NCI-H2227 (cell line): ENCODE measurements around the gene RASSF1.
A peak's percentile ranks its signal among the peaks of the same experiment; 100 is the strongest.
"Not testable (repeated sequence)": the region's sequence is repeated elsewhere in the genome, so short reads cannot be mapped to it uniquely, and the experiment has no call there.

Source experiments
- DNase-seq: peaks from one replicate; lab custom pipeline; 2025; ENCODE audit not compliant: unreplicated experiment; lab: John Stamatoyannopoulos, UW

Gene RASSF1

DNA sequence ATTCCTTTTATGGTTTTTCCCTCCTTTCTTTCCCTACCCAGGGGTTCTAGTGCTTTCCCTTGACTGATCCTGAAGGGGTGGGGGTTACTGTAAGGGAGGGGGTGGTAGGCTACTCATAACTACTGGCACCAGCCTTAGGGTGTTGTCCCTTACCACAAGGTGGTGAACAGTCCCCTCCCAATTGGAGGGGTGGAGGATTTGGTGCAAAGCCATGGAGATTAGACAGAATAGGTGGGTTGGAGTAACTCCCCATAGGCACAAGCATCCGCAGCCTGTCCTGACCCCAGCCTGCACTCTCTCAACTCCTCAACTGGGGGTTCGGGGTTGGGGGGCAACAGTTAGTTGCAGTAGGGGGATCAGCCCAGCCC lies 15.5 kb downstream of the RASSF1 start:
- DNase-seq, result no peak

DNA sequence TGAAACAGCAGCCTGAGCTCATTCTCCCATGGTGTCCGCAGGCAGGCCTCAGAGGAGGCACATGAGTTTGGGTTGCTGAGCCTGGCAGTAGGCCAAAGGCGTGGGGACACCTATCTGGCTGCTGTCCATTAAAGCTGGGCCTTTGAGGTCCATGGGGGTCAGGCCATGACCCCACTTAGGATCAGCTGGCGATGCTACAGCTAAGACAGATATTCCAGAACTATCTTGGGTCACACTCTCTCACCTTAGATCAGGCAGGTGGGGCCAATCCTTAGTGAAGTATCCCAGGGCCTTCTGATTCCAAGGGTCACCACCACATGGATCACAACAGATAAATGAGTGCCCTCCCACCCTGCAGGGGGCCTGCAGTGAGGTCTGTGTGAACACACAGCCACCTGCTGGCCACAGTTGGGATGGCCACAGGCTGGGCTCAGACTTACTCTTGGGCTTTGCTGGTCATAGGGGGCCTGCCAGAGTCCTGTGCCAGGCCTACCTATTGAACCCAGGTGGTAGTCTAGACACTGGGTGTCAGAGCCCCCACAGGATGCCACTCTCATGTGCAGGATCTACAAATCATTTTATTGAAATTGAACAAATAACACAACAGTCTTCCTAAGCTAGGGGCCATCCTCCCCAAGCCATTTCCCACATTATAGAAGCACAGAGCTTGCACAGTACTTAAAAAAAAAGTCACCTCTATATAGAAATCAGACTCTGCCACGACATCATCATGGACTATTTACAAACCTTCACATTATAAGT lies 16.1 kb downstream of the RASSF1 start:
- DNase-seq, result peak; percentile 81

DNA sequence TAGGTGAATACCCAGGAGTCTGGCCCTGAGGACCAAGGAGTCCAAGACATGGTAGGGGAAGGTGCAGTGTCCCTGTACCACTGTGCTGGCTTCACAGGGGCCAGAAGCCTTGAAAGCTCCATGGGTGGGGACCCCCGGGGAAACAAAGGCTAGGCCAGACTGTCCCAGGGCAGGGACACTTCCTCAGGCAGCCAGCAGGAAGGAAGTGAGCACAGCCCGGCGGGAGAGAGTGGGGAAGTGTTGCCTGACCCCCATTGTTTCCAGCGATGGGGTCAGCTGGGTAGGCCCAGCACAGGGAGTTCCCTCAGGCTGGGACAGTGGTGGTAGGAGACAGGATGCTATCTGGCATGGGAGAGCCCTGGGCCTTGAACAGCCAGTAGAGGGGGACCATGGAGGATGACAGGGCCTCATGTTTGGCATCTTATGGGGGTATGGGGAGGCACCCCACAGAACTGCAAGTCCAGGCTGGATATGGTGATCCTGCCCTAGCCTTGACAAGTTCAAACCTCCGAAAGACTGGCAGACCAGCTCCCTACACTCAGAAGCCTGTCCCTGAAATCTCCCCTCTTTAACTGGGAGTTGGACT lies 16.9 kb downstream of the RASSF1 start:
- DNase-seq, result no peak

- no peak for DNase-seq
These were observed 17.5 kb downstream of the RASSF1 start for GRCh38 chr3:50323092-50323600.

DNA sequence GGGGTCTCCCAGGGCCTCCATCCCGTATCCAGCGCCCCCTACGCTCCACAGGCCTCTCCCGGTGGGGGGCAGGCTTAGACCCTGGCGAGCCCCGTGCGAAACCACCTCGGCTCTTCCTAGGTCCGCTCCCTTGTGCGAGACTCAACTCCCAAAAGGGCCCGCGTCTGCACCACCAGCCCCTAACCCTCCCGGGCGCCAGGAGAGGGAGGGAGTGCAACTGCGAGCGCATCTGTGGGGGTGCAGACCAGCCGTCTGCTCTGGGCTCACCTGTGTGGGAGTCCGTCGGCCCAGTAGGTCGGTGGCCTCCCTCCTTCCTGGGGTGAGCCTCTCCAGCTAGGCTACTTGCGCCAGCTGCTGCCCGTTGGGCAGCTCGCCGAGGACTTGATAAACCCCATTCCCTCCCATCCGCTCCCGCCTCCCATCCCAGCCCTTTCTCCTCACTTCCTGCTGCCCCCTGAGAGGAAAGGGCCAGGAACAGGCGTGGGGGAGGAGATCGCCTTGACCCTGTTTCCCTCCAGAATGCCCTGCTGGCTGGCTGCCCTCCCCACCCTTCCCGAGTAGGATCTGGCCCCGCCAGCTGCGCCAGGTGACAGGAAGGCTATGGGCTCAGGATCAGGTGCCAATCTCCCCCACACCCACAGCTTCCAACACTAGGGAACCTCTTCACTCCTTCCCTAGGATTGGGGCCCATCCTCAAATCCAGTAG lies 18.1 kb downstream of the RASSF1 start, which contains the start of gene HYAL2:
HYAL2 (minus strand) TSS at position 360 of the 706 bp plus-strand sequence. CDS start 2,256 bp downstream, outside the sequence.
- no peak for DNase-seq

DNA sequence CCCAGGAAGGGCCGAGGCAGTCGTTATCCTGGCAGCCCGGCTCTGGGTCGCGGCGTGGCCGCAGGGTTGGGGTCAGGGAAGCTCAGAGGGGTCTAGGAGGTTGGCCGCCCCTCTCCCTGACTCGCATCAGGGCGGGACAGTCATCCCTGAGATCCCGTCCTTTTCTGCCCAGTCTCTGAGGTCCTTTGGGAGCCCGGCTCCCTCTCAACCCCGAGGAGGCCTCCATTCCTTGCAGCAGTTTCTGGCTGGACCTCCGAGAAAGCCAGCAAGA lies 18.6 kb downstream of the RASSF1 start:
- no peak for DNase-seq

DNA sequence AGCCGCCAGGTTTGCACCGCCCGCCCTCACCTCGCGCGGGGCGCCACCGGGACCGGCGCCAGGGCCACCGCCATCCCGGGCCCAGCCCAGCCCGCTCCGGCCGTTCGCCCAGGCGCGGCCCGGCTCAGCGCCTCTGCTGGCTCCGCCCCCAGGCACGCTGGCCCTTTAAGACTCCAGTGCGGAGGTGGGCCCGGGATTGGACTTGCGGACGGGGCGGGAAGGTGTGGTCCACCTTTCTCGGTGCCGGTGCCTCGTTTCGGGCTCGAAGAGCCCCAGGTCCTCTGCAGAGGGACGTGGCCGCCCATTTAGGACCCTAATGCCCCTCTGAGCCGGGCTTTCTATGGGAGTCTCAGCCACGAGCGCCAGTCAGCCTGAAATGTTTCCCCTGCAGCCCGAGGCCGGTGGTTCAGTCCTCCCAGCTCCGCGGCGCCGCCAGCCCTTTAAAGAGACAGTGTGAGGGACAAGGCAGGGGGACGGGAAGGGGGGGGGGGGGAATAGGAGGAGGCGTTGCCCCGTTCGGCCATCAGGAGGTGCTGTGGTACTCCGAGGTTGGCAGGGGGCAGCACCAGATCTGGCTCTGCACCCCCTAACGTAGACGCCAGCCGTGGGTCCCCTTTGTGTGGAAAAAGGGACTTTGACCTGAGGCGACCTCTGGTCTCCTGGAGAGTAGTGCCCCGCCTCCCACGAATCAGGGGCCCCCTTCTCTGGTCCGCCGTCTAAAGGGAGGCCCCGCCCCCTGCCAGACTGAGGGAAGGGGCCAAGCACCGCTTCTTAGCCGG lies 19.1 kb downstream of the RASSF1 start:
- DNase-seq, result peak; percentile 88

- peak; percentile 84 for DNase-seq
These were observed 19.7 kb downstream of the RASSF1 start for GRCh38 chr3:50320853-50321335.

- no peak for DNase-seq
These were observed 20.6 kb downstream of the RASSF1 start for GRCh38 chr3:50319894-50320625.

GRCh38 chr3:50319181-50319893 lies 21.3 kb downstream of the RASSF1 start:
- no peak for DNase-seq

DNA sequence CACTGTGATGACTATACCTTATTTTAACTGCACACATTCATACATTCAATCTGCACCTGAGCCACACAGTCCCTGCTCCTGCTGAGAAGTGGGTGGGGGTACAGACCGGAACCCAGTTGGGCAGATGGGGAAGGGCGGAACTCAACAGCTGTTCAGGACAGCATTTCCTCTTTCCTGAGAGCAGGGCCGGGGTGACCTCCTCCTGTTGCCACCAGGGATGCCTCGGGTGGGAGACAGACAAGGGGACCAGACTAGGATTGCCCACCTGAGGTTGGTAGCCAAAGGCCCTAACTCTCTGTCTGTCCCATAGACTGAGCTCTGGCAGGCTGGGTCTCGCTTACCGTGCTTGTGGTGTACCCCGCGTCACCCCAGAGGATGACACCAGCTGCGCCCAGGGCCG lies 22.0 kb downstream of the RASSF1 start:
- no peak for DNase-seq

DNA sequence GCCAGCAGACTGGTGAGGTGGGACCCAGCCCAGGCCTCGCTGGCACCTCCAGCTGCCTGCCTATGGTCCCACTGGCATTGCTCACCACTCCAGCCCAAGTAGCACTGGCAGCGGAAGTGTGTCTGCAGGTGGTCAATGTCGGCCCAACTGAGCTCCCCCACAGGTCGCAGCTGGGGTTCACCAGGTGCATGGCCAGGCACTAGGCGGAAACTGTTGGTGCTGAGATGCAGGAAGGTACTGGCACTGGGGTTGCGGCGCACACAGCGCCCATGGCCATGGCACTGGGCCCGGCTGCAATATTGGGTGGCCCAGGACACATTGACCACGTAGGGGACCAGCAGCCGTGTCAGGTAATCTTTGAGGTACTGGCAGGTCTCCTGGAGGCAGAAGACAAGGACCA lies 22.5 kb downstream of the RASSF1 start:
- no peak for DNase-seq

GRCh38 chr3:50317300-50317699 lies 23.3 kb downstream of the RASSF1 start:
- DNase-seq, result no peak

DNA sequence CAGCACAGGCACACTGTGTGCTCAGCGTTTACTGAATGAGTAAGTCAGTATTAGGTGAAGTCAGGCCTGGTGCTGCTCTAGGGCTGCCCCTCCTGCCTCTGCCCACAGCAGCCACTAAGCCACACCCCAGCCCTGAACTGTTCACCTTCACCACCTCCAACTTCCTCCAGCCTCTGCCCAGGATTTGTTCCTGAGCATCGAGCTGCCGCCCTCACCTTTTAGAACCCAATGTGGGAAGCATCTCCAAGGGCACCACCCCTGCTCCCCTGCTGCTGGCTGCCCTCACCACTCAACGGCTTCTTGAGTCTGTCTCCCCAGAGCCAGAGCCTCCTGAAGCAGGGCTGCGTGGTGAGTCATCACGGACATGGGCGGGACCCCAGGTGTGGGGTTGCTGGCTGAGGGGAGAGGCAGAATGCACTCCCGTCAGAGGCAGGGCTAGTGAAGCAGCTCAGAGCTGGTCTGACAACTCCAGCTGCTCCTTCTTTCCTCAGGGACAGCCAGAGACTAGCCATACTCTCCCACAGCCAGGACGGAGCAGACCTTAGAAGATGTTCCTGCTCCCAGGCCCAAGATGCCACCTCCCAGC lies 23.9 kb downstream of the RASSF1 start:
- DNase-seq, result peak; percentile 67

DNA sequence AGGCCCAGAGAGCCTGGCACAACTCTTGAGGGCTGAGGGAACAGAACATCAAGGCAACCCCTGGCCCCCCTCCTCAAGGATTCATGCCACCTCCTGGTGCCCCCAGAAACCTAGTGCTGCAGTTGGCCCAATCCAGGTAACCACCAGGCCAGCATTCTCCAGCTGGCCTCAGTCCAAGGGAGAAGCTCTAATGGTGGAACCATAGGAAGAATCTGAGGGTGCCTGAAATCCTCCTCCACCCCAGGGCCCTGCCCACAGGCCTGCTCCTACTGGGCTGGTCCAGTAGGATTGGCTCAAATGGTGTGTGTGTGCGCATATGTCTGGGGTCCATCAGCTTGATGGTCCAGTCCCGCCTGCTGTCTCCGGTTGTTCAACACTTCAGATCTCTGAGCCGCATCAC lies 25.8 kb downstream of the RASSF1 start:
- no peak for DNase-seq

GRCh38 chr3:50314342-50314741 lies 26.3 kb downstream of the RASSF1 start:
- no peak for DNase-seq

GRCh38 chr3:50312041-50312440 lies 28.6 kb downstream of the RASSF1 start:
- not testable (repeated sequence) for DNase-seq

DNA sequence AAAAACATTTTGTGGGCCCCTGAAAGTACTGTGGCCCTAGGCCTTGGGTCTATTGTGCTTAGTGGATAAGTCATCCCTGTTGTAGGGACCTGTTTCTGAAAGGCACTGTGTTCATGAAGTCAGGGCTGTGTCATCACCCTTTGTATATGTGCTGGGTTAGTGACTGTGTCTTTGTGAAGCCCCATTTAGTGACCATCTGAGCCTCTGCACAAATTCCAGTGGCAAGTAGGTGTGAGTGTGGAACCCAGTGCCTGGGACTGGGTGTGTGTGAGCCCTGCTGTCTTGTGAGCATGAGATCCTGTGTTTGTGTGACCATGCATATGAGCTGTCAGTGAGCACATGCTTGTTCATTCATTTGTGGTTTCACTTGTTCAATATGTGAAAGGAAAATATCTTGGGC lies 36.0 kb downstream of the RASSF1 start:
- DNase-seq, result no peak

- no peak for DNase-seq
These were observed 37.4 kb downstream of the RASSF1 start, which contains the start of gene HYAL1 for GRCh38 chr3:50303013-50303815. Gene HYAL1, minus strand, starts transcription at chr3:50303574. Its CDS starts 618 bp downstream, at chr3:50302956.
